Measurements from ENCODE around the gene EFNB2. TPM values are rescaled to one million over a fixed set of nuclear protein-coding genes. Genes with fewer than 3 reads are reported as not detected.
A peak's percentile ranks its signal among the peaks of the same experiment; 100 is the strongest.

The EFNB2 gene
- total RNA-seq, 1 donor from 2014 or later = 353 TPM

DNA sequence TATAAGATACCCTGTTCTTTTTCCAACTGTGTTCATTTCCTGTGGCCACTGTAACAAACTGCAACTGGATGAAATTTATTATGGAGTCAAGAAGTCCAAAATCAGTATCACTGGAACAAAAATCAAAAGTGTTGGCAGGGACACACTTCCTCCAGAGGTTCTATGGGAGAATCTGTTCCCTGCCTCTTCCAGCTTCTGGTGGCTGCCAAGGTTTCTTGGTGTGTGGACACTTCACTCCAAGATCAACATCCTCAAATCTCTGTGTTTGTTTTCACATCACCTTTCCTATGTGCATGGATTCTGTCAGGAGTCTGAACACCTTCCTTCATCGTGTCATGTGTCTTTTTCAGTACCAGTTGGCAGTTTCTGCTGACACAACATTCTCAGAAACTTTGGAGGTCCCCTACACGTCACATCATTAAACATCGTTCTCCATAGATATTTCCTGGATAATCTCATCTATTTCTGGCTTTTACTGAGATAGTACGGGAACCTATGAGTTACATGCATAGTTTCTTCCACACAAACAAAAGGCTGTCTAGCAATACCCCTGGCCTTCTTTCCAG lies 15.2 kb upstream of the EFNB2 start:
- TF ChIP-seq, protein P1, sequence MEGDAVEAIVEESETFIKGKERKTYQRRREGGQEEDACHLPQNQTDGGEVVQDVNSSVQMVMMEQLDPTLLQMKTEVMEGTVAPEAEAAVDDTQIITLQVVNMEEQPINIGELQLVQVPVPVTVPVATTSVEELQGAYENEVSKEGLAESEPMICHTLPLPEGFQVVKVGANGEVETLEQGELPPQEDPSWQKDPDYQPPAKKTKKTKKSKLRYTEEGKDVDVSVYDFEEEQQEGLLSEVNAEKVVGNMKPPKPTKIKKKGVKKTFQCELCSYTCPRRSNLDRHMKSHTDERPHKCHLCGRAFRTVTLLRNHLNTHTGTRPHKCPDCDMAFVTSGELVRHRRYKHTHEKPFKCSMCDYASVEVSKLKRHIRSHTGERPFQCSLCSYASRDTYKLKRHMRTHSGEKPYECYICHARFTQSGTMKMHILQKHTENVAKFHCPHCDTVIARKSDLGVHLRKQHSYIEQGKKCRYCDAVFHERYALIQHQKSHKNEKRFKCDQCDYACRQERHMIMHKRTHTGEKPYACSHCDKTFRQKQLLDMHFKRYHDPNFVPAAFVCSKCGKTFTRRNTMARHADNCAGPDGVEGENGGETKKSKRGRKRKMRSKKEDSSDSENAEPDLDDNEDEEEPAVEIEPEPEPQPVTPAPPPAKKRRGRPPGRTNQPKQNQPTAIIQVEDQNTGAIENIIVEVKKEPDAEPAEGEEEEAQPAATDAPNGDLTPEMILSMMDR (IDR thresholded peaks at IDR 0.05; ENCODE audit: unreplicated experiment) = no peak
- no peak for DNase-seq (ENCODE audit: low spot score)
- Mint-ChIP-seq H3K27me3 (ENCODE audit: unreplicated experiment) (no peaks in the 10 kb centered on the region), H3K4me3 (ENCODE audit: unreplicated experiment) (no peak overlapping the region), H3K9me3 (ENCODE audit: unreplicated experiment) (no peaks in the 10 kb centered on the region), H3K27ac (ENCODE audit: unreplicated experiment) (no peak overlapping the region), H3K36me3 (ENCODE audit: low read depth, unreplicated experiment) (peaks cover 43% of the 10 kb centered on the region), H3K4me1 (ENCODE audit: unreplicated experiment) (peaks cover 23% of the 10 kb centered on the region)

DNA sequence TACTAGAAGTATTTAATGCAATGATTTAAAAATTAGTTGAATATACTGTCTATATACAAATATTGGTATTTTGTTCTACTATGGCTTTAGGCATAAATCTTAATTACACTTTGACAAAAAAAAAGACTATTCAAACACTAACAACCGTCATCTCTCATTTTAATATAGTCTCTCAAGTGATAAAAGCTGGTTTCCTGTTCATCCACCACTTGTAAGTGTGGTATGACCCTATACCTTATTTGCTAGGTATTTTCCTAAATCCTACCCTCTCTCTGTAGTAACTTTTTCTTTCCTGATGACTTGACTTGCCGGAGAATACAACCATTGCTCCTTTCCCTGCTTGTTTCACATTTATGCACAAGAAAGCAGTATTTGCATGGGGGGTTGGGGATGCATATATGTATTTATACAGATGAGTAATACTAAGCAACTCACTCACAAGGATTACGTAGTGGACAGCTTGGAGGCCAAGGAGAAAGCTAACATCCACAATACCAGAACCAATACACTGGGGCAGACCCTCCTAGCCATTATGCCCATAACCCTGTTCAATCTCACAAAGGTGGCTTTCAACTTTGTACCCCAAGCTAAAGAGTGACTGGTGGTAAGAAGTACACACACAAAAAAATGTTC lies 12.7 kb upstream of the EFNB2 start:
- Mint-ChIP-seq H3K9me3 (ENCODE audit: unreplicated experiment) (no peaks in the 10 kb centered on the region), H3K27me3 (ENCODE audit: unreplicated experiment) (no peaks in the 10 kb centered on the region), H3K4me1 (ENCODE audit: unreplicated experiment) (peaks cover 17% of the 10 kb centered on the region), H3K36me3 (ENCODE audit: low read depth, unreplicated experiment) (peaks cover 25% of the 10 kb centered on the region), H3K4me3 (ENCODE audit: unreplicated experiment) (no peak overlapping the region), H3K27ac (ENCODE audit: unreplicated experiment) (no peak overlapping the region)
- TF ChIP-seq, protein P1 (IDR thresholded peaks at IDR 0.05; ENCODE audit: unreplicated experiment) = no peak
- no peak for DNase-seq (ENCODE audit: low spot score)

DNA sequence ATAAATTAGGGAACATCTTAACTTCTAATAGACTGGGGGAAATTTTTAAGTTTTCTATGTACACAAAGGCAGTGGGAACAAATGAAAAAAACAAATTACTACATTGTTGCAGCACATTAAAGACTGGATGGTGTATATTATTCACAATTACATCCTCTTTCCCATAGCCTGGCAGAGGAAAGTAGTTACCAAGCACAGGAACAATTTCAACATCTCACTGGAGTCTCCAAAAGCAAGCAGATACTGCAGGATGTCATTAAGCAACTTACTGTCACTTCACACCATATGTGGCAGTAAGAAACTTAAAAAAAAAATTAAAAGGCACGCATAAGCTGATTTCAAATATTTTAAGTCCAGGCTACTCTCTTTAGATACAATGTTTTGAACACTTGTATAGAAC lies 6.4 kb upstream of the EFNB2 start:
- Mint-ChIP-seq H3K27me3 (ENCODE audit: unreplicated experiment) (no peaks in the 10 kb centered on the region), H3K4me3 (ENCODE audit: unreplicated experiment) (no peak overlapping the region), H3K27ac (ENCODE audit: unreplicated experiment) (no peak overlapping the region), H3K4me1 (ENCODE audit: unreplicated experiment) (peaks cover 27% of the 10 kb centered on the region), H3K9me3 (ENCODE audit: unreplicated experiment) (no peaks in the 10 kb centered on the region), H3K36me3 (ENCODE audit: low read depth, unreplicated experiment) (no peaks in the 10 kb centered on the region)
- TF ChIP-seq, protein P1 (IDR thresholded peaks at IDR 0.05; ENCODE audit: unreplicated experiment) = no peak
- DNase-seq (ENCODE audit: low spot score) = no peak

DNA sequence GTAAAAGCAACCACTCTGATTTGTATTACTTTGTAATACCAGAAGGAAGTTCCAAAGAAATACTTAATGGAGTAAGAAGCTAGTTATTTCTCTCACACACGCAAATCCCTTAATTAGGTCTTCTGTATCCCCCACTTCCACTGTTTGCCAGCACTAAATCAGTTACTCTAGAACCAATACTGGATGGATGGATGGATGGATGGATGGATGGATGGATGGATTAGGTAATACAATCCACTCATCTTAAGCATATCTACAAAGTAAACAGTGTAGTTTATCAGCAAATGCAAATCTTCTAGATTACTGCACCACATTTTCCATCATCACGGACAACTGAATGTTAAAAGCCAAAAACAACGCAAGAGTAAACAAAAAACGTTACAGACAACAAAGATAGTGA lies 5.2 kb upstream of the EFNB2 start:
- TF ChIP-seq, protein P1 (IDR thresholded peaks at IDR 0.05; ENCODE audit: unreplicated experiment) = no peak
- peaks cover 4% of the 10 kb centered on the region for H3K36me3 Mint-ChIP-seq (ENCODE audit: low read depth, unreplicated experiment)
- H3K27ac Mint-ChIP-seq (ENCODE audit: unreplicated experiment) = no peak overlapping the region
- H3K4me1 Mint-ChIP-seq (ENCODE audit: unreplicated experiment) = peaks cover 32% of the 10 kb centered on the region
- no peak overlapping the region for H3K4me3 Mint-ChIP-seq (ENCODE audit: unreplicated experiment)
- peaks cover 3% of the 10 kb centered on the region for H3K27me3 Mint-ChIP-seq (ENCODE audit: unreplicated experiment)
- H3K9me3 Mint-ChIP-seq (ENCODE audit: unreplicated experiment) = no peaks in the 10 kb centered on the region
- DNase-seq (ENCODE audit: low spot score) = no peak

DNA sequence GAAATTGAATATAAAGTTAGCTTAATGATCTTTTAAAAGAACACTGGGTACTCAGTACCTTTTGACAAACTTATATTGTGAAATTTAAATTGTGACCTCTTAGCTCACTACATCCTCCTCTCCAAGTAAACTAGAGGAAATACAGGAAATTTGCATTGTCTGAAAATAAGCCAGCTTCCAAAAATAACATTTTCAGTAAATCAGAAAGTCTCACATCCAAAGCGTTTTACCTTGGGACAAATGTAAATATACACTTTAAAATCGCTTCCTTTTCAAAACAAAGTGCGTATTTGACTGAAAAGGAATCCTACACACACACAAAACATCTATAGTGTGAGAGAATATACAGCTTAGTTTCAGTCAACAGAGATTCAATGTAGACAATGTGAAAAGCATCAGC lies 2.1 kb upstream of the EFNB2 start:
- TF ChIP-seq, protein P1 (IDR thresholded peaks at IDR 0.05; ENCODE audit: unreplicated experiment) = no peak
- Mint-ChIP-seq H3K27me3 (ENCODE audit: unreplicated experiment) (peaks cover 15% of the 10 kb centered on the region), H3K27ac (ENCODE audit: unreplicated experiment) (peak overlapping the region; percentile 84), H3K4me3 (ENCODE audit: unreplicated experiment) (no peak overlapping the region), H3K4me1 (ENCODE audit: unreplicated experiment) (peaks cover 40% of the 10 kb centered on the region), H3K9me3 (ENCODE audit: unreplicated experiment) (no peaks in the 10 kb centered on the region), H3K36me3 (ENCODE audit: low read depth, unreplicated experiment) (peaks cover 15% of the 10 kb centered on the region)
- DNase-seq (ENCODE audit: low spot score) = no peak
